Left lung (tissue), 10 donors: ENCODE measurements around the gene SWI5. TPM values are rescaled to one million over a fixed set of nuclear protein-coding genes. Genes with fewer than 3 reads are reported as not detected.

Experiments
- ATAC-seq: fragments of 200-7000 bp; cut with Tn5 transposase; one replicate; pipeline ENCODE4 v1.9.1; 2020; ENCODE audit warnings: moderate library complexity
- DNase-seq, 4 donors: peaks; one replicate each; pipeline ENCODE4 v3.0.0-alpha.2; 2013 to 2020
- H3K27ac ChIP-seq, 2 donors: fragments of 200-600 bp; sonication (generic) in 1 of 2; one replicate each; pipeline versions ENCODE4 v1.5.0 to v1.8.0; 2020 to 2021
- H3K27me3 ChIP-seq, 2 donors: fragments of 200-600 bp; sonication (generic) in 1 of 2; one replicate each; pipeline versions ENCODE4 v1.5.0 to v1.8.0; 2020 to 2021
- H3K36me3 ChIP-seq, 2 donors: fragments of 200-600 bp; sonication (generic) in 1 of 2; one replicate each; pipeline versions ENCODE4 v1.5.0 to v1.8.0; 2020 to 2021
- H3K4me1 ChIP-seq, 2 donors: fragments of 200-600 bp; one replicate each; pipeline ENCODE4 v1.8.0; 2021
- H3K4me3 ChIP-seq, 2 donors: fragments of 200-600 bp; sonication (generic) in 1 of 2; one replicate each; pipeline versions ENCODE4 v1.5.0 to v1.8.0; 2020 to 2021; ENCODE audit warnings: mild to moderate bottlenecking in 1 of 2
- H3K9me3 ChIP-seq, 2 donors: fragments of 200-600 bp; sonication (generic) in 1 of 2; one replicate each; pipeline versions ENCODE4 v1.5.0 to v1.8.0; 2020 to 2021
- intact Hi-C, 2 donors: fragments of 100-400 bp; cut with DNase I; formaldehyde crosslinking; loops; one replicate each; pipeline versions ENCODE4 v1.11.2 to v1.14.2; 2022
- polyA plus RNA-seq, 6 donors: library from polyadenylated mRNA; unstranded; fragments of 120-200 nt; gene quantifications; one replicate each; pipeline ENCODE4 v1.2.1, GENCODE V29; 2013; ENCODE audit not compliant: insufficient read length in 6 of 6
- total RNA-seq, 2 donors: library from RNA; stranded (reverse); fragmentation: NEBNext Ultra II Directional; extraction: Animal tissue kit (Norgen Biotek cat#: 25700); gene quantifications; one replicate each; pipeline ENCODE4 v1.2.1, GENCODE V29; 2021
- TF ChIP-seq, protein P1 (sequence below), 2 donors: fragments of 200-600 bp; sonication (generic) in 1 of 2; IDR thresholded peaks; one replicate each; pipeline versions ENCODE4 v1.5.0 to v1.8.0; 2021; ENCODE audit warnings: antibody characterized with exemption in 2 of 2
- donor health status: DM: no; HTN: yes; CAD: no.
- donor health status: DM: no; HTN: no; CAD: no.

Gene SWI5
- total and polyA plus RNA-seq, 8 donors = 16.2 to 36.9 (median 31.7) TPM

GRCh38 chr9:128296340-128297220 lies 20.5 kb downstream of the SWI5 start:
- ATAC-seq (no peak), DNase-seq (no peak)
- TF ChIP-seq, protein P1, sequence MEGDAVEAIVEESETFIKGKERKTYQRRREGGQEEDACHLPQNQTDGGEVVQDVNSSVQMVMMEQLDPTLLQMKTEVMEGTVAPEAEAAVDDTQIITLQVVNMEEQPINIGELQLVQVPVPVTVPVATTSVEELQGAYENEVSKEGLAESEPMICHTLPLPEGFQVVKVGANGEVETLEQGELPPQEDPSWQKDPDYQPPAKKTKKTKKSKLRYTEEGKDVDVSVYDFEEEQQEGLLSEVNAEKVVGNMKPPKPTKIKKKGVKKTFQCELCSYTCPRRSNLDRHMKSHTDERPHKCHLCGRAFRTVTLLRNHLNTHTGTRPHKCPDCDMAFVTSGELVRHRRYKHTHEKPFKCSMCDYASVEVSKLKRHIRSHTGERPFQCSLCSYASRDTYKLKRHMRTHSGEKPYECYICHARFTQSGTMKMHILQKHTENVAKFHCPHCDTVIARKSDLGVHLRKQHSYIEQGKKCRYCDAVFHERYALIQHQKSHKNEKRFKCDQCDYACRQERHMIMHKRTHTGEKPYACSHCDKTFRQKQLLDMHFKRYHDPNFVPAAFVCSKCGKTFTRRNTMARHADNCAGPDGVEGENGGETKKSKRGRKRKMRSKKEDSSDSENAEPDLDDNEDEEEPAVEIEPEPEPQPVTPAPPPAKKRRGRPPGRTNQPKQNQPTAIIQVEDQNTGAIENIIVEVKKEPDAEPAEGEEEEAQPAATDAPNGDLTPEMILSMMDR (IDR thresholded peaks at IDR 0.05) = no peak
- H3K4me3 ChIP-seq = no peak overlapping the region
- H3K36me3 ChIP-seq = no peaks in the 10 kb centered on the region
- H3K4me1 ChIP-seq = peaks cover 0 to 6% of the 10 kb centered on the region in 2 donors
- H3K9me3 ChIP-seq = no peaks in the 10 kb centered on the region
- no peak overlapping the region for H3K27ac ChIP-seq
- H3K27me3 ChIP-seq = no peaks in the 10 kb centered on the region
- intact Hi-C loops = no loop called here

DNA sequence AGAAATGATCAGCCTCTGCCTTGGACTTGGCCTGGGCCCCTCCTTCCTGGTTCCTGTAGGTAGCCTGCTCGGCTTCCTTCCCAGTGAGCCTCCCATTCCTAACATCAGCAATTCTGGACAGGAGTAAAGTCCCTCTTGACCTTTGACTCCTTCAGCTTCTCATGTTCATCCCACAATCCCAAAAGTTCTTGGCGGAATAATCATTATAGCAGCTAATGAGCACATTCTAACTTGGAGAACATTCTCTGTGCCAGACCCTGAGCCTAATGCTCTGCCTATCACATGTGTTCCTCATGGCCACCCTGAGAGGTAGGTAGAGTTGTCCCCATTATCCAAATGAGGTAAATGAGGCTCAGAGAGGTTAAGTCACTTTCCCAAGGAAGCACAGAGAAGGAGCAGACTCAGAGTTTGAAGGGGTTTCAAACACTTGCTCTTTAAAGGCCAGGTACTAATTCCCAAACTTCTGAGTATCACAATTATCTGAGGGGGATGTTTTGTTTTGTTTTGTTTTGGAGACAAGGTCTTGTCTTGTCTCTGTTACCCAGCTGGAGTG lies 21.2 kb downstream of the SWI5 start:
- H3K27me3 ChIP-seq = no peaks in the 10 kb centered on the region
- H3K9me3 ChIP-seq = no peaks in the 10 kb centered on the region
- H3K36me3 ChIP-seq = no peaks in the 10 kb centered on the region
- ATAC-seq (no peak), DNase-seq (no peak)
- intact Hi-C loops = no loop called here
- no peak overlapping the region for H3K4me3 ChIP-seq
- peaks cover 0 to 6% of the 10 kb centered on the region in 2 donors for H3K4me1 ChIP-seq
- no peak overlapping the region for H3K27ac ChIP-seq
- TF ChIP-seq, protein P1 (IDR thresholded peaks at IDR 0.05) = no peak

DNA sequence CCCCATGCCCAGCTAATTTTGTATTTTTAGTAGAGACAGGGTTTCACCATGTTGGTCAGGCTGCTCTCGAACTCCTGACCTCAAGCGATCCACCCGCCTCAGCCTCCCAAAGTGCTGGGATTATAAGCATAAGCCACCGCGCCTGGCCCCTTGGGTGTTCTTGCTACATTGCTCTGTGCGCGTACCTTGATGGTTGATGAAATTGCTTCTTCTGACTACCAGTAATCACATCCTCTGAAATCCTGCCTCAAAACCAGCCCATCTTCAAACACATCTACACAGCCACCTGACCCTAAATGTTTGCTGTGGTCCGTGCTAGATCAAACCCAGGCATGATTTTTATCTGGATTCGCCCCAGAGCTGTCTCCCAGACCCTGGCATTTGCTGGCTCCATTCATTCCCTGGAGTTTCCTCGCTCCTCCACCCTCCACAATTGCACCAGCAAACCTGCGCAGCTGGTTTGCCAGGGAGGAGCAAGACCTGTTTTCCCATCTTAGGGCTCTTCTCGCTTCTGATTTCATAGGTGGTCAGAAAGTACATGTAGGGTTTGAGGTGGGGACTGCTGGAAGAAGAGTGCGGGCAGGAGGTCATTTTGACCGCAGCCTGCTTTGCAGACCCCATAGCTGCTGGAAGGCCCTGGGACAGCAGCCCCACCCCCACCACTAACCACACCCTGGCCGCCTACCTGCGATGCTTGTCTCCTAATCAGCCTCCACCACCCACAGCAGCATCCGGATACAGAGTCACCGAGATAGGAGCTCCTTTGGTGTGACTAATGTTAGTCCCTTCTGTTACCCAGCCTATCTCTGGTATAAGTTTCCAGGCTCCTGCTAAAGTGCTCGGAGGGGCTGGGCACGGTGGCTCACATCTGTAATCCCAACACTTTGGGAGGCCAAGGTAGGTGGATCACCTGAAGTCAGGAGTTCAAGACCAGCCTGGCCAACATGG lies 22.7 kb downstream of the SWI5 start:
- intact Hi-C loops = no loop called here
- Histone ChIP-seq H3K27me3 (no peaks in the 10 kb centered on the region), H3K9me3 (no peaks in the 10 kb centered on the region), H3K4me3 (no peak overlapping the region), H3K36me3 (no peaks in the 10 kb centered on the region), H3K4me1 (peaks cover 0 to 6% of the 10 kb centered on the region in 2 donors), H3K27ac (no peak overlapping the region)
- DNase-seq = peak in 1 of 4 donors; percentile 44
- TF ChIP-seq, protein P1 (IDR thresholded peaks at IDR 0.05) = no peak
- ATAC-seq = no peak

DNA sequence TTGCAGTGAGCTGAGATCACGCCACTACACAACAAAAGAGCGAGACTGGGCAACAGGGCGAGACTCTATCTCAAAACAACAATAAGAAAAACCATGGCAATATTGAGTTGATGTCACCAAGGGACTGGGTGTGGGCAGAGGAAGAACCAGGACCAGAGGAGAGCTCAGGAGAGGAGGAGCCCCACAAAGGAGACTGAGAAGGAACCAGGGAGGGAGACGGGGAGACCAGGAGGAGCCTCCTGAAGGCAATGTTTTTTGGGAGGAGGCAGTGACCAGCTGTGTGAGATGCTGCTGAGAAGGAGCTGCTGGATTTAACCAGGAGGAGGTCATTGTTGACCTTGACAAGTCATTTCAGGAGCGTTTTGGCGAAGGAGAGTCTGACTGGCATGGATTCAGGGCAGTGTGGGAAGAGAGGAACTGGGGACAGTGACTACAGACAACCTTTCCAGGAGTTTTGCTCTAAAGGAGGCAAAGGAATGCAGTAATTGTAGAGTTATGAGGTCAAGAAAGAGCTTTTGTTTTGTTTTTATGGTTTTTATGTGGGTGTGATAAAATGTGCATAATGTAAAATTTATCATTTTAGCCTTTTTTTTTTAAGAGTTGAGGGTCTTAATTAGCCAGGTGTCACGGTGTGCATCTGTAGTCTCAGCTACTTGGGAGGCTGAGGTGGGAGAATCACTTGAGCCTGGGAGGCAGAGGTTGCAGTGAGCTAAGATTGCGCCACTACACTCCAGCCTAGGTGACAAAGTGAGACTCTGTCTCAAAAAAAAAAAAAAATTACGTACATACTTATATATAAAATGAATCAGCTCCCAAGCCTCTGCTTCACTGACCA lies 28.3 kb downstream of the SWI5 start:
- Histone ChIP-seq H3K4me3 (no peak overlapping the region), H3K27me3 (no peaks in the 10 kb centered on the region), H3K36me3 (peaks cover 0 to 17% of the 10 kb centered on the region in 2 donors), H3K27ac (no peak overlapping the region), H3K9me3 (no peaks in the 10 kb centered on the region), H3K4me1 (no peaks in the 10 kb centered on the region)
- DNase-seq = no peak
- ATAC-seq = no peak
- intact Hi-C loops = no loop called here
- TF ChIP-seq, protein P1 (IDR thresholded peaks at IDR 0.05) = no peak
